Measurements from ENCODE around the gene CTR9.

Gene CTR9

DNA sequence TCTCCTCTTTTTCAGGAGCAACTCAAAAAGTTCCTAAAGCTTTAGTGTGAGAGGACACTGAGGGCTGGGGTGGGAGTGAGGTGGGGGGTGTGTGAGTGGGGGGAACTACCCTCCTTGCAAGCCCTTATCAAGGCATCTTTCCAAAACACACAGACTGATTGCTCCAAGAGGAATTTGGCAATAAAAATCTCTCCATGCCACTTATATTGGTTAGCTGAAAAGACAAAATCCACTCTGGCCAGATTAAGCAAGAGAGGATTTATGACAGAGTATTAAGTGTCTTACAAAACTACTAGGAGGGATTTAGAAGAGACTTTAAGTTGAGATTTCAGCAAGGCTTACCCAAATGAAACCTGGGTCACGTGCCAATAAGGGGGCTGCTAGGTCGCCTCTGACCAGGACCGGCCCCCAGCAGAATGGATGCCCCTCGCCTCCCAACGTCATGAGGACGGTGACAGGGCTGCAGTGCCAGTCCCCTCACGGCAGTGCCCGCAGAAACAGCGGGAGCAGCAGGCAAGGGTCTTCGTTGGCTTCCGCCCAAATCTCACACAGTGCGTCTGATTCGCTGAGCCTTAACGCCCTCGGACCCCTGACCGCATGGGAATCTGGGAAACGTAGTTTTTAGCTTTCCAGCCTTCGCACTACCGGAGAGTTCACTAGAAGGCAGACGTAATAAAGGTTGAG, 22.1 kb upstream of the CTR9 start:
- H3K4me1 Mint-ChIP-seq, result peaks cover 13% of the 10 kb centered on the region
- H3K27me3 Mint-ChIP-seq, result no peaks in the 10 kb centered on the region
- no peaks in the 10 kb centered on the region for H3K9me3 Mint-ChIP-seq
- no peak overlapping the region for H3K27ac Mint-ChIP-seq
- H3K36me3 Mint-ChIP-seq, result no peaks in the 10 kb centered on the region
- no peak for ATAC-seq
- H3K4me3 Mint-ChIP-seq, result no peak overlapping the region

- ATAC-seq, result no peak
- Mint-ChIP-seq H3K27me3 (no peaks in the 10 kb centered on the region), H3K36me3 (no peaks in the 10 kb centered on the region), H3K4me1 (peaks cover 12% of the 10 kb centered on the region), H3K9me3 (no peaks in the 10 kb centered on the region), H3K4me3 (no peak overlapping the region), H3K27ac (no peak overlapping the region)
Observed at GRCh38 chr11:10730151-10730550, 20.9 kb upstream of the CTR9 start.

DNA sequence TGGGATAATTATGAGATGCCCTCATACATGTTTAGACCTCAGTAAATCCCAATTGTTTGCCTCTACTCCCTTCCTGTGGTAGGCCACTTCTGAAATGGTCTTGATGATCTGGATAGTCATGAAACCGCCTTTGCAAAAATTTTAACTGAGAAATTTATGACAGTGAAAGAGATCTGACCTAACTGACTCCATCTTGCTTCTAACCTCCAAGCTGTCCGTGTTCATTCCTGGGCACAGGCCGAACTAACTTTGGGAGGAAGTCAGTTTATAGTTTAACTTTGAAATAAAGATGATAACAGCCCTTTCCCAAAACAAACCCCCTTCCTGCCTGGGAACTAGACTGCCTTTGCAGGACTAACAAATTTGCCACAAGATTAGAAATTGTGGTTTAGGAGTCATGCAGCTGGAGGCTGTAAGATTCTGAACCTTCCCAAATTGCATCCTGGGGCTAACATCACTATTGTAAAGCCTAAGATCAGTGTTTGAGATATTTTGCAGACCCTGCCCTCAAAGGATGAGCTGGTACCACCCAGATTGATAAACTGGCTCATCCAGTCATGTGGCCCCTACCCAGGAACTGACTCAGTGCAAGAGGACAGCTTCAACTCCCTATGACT, 19.9 kb upstream of the CTR9 start:
- Mint-ChIP-seq H3K4me1 (peaks cover 12% of the 10 kb centered on the region), H3K36me3 (no peaks in the 10 kb centered on the region), H3K4me3 (no peak overlapping the region), H3K27me3 (no peaks in the 10 kb centered on the region), H3K9me3 (no peaks in the 10 kb centered on the region), H3K27ac (no peak overlapping the region)
- ATAC-seq, result no peak

- Mint-ChIP-seq H3K27me3 (no peaks in the 10 kb centered on the region), H3K4me1 (peaks cover 11% of the 10 kb centered on the region), H3K4me3 (peak overlapping the region; percentile 60), H3K36me3 (no peaks in the 10 kb centered on the region), H3K9me3 (no peaks in the 10 kb centered on the region), H3K27ac (peak overlapping the region; percentile 64)
- peak; percentile 100 for ATAC-seq
Observed at GRCh38 chr11:10735481-10736475, 15.3 kb upstream of the CTR9 start.

DNA sequence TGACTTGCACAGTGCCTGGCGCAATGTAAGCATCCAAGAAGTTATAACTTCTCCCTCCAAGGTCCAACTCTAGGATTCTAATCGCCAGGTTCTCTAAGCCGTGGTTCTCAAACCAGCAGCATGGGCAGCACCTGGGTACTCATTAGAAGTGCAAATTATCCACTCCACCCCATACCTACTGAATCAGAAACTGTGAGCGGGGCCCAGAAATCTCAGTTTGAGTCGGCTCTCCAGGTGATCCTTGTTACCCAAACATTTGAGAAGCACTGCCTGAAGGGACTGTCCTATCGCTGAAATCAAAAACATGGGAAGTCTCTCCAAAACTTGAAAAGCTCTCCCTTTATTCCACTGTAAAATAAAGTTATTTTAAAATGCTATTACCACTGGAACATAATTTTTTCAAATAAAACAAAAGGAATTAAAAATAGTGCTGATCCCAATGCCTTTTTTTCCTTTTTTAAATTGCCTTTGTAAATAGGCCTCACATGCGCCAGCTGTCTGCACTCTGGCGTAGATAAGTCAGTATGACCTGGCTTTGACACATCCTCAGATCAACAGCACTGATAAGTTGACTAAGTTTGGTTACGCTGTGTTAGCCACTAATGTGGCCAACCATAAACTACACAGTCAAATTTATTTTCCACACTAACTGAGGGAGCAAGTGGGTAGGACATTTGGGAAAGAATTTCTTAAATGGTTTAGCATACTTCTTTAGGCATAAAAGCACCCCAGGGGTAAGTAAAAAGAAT, 8.4 kb upstream of the CTR9 start:
- no peaks in the 10 kb centered on the region for H3K27me3 Mint-ChIP-seq
- ATAC-seq, result no peak
- no peaks in the 10 kb centered on the region for H3K9me3 Mint-ChIP-seq
- no peak overlapping the region for H3K4me3 Mint-ChIP-seq
- no peaks in the 10 kb centered on the region for H3K36me3 Mint-ChIP-seq
- H3K27ac Mint-ChIP-seq, result peak overlapping the region; percentile 48
- peaks cover 11% of the 10 kb centered on the region for H3K4me1 Mint-ChIP-seq

- Mint-ChIP-seq H3K9me3 (no peaks in the 10 kb centered on the region), H3K4me3 (peak overlapping the region; percentile 60), H3K4me1 (peaks cover 11% of the 10 kb centered on the region), H3K36me3 (no peaks in the 10 kb centered on the region), H3K27me3 (no peaks in the 10 kb centered on the region), H3K27ac (peak overlapping the region; percentile 69)
- peak; percentile 48 for ATAC-seq
Observed at GRCh38 chr11:10743354-10744000, 7.6 kb upstream of the CTR9 start.

- no peak overlapping the region for H3K4me3 Mint-ChIP-seq
- H3K9me3 Mint-ChIP-seq, result no peaks in the 10 kb centered on the region
- no peak for ATAC-seq
- peak overlapping the region; percentile 69 for H3K27ac Mint-ChIP-seq
- H3K4me1 Mint-ChIP-seq, result peaks cover 11% of the 10 kb centered on the region
- H3K27me3 Mint-ChIP-seq, result no peaks in the 10 kb centered on the region
- H3K36me3 Mint-ChIP-seq, result no peaks in the 10 kb centered on the region
Observed at GRCh38 chr11:10744206-10744605, 6.8 kb upstream of the CTR9 start.

GRCh38 chr11:10746871-10747270, 4.2 kb upstream of the CTR9 start:
- ATAC-seq, result no peak
- no peak overlapping the region for H3K4me3 Mint-ChIP-seq
- H3K27me3 Mint-ChIP-seq, result no peaks in the 10 kb centered on the region
- no peaks in the 10 kb centered on the region for H3K9me3 Mint-ChIP-seq
- H3K36me3 Mint-ChIP-seq, result no peaks in the 10 kb centered on the region
- H3K27ac Mint-ChIP-seq, result no peak overlapping the region
- peaks cover 16% of the 10 kb centered on the region for H3K4me1 Mint-ChIP-seq

DNA sequence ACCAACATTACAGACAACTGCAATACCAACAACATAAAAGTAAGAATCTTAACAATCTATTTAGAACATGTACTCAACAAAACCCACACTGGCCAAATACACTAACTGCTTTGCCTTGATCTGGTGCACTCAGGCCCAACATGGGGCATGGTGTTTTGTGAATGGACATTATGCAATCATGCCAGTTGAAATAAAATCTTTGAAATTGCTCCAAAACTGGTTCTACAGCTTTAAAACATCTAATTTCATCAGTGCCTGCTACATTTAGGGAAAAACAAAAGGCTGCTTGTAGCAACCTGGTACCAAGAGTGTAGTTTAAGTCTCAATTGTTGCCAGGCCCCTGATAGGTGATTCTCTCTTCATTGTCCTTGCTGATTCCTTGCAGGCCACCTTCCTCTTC, 3.3 kb upstream of the CTR9 start:
- H3K4me1 Mint-ChIP-seq, result peaks cover 22% of the 10 kb centered on the region
- no peaks in the 10 kb centered on the region for H3K9me3 Mint-ChIP-seq
- no peak for ATAC-seq
- H3K36me3 Mint-ChIP-seq, result peaks cover 5% of the 10 kb centered on the region
- H3K27me3 Mint-ChIP-seq, result no peaks in the 10 kb centered on the region
- H3K27ac Mint-ChIP-seq, result peak overlapping the region; percentile 2
- H3K4me3 Mint-ChIP-seq, result no peak overlapping the region

DNA sequence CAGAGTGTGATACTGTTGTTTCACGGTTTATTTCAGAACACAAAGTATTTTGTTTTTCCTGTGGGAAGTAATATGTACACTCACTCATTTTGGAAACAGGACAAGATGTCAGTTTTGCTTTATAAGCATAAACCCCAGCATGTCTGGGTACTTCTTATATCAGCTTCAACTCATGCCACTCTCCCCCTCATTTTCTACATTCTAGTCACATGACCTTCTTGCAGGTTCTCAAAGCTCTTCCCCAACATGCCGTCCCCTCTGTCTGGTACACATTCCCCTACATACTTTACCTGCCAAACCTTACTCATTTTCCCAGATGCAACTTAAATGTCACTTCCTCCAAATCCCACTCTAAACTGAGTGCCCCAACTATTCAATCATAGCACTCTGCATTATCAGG, 1.6 kb upstream of the CTR9 start:
- H3K27ac Mint-ChIP-seq, result no peak overlapping the region
- peaks cover 5% of the 10 kb centered on the region for H3K36me3 Mint-ChIP-seq
- no peak overlapping the region for H3K4me3 Mint-ChIP-seq

DNA sequence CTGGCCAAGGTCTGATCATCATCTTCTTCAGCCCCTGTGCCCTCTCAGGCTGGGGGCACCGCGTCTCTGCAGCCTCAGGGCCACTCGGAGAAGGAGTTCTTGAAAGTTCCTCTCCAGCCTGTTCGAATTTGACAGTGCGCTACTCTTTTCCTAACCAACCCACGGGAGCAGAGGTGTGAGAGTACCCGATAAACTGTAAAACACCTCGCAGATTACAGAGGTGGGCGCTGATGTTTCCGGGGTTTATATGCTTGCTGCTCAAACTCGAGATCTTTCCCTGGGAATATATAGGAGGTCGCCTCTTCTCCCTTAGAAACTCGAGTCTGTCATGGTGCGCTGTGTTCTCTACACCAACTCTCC, 515 bp downstream of the CTR9 start:
- peak; percentile 46 for ATAC-seq
- Mint-ChIP-seq H3K4me3 (peak overlapping the region; percentile 97), H3K36me3 (peaks cover 16% of the 10 kb centered on the region), H3K9me3 (no peaks in the 10 kb centered on the region), H3K27ac (peak overlapping the region; percentile 95), H3K27me3 (no peaks in the 10 kb centered on the region), H3K4me1 (peaks cover 12% of the 10 kb centered on the region)

More for the DNA sequence above, 1.6 kb upstream of the CTR9 start:
- H3K27me3 Mint-ChIP-seq, result no peaks in the 10 kb centered on the region
- peaks cover 12% of the 10 kb centered on the region for H3K4me1 Mint-ChIP-seq
- H3K9me3 Mint-ChIP-seq, result no peaks in the 10 kb centered on the region
- ATAC-seq, result no peak

DNA sequence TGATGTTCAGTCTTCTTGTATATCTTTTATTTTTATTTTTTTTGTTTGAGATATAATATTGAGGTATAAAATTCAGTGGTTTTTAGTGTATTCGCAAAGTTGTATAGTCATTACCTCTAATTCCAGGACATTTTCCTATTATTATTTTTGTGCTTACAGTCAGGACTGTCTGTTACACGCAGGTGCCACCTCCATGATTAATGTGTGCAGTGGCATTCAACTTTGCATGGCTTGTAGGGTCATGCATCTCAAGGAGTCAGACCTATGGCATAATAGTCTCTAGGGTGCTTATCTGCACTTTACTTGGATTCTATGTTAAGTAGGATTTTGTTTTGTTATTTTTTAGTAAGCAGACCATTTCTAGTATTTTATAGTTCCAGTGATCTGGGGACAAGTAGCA, 1.0 kb downstream of the CTR9 start:
- ATAC-seq, result no peak
- Mint-ChIP-seq H3K27me3 (no peaks in the 10 kb centered on the region), H3K36me3 (peaks cover 16% of the 10 kb centered on the region), H3K9me3 (no peaks in the 10 kb centered on the region), H3K4me3 (peak overlapping the region; percentile 97), H3K27ac (peak overlapping the region; percentile 95), H3K4me1 (peaks cover 12% of the 10 kb centered on the region)

GRCh38 chr11:10752486-10752885, 1.4 kb downstream of the CTR9 start:
- Mint-ChIP-seq H3K4me1 (peaks cover 12% of the 10 kb centered on the region), H3K36me3 (peaks cover 16% of the 10 kb centered on the region), H3K9me3 (no peaks in the 10 kb centered on the region), H3K27ac (no peak overlapping the region), H3K4me3 (peak overlapping the region; percentile 97), H3K27me3 (no peaks in the 10 kb centered on the region)
- no peak for ATAC-seq

- H3K27ac Mint-ChIP-seq, result no peak overlapping the region
- ATAC-seq, result no peak
- H3K27me3 Mint-ChIP-seq, result no peaks in the 10 kb centered on the region
- H3K36me3 Mint-ChIP-seq, result peaks cover 26% of the 10 kb centered on the region
- no peaks in the 10 kb centered on the region for H3K9me3 Mint-ChIP-seq
- H3K4me1 Mint-ChIP-seq, result peaks cover 10% of the 10 kb centered on the region
- H3K4me3 Mint-ChIP-seq, result no peak overlapping the region
Observed at GRCh38 chr11:10758957-10759356, 7.9 kb downstream of the CTR9 start.

All from stimulated activated memory B cell treated with anti-CD40 and anti-IgM and Interleukin-4, amounts not matched to agents 10 μg/mL and 1 μg/mL and 100 μg/mL, for 72 hours (primary cell).